Measurements from ENCODE around the gene CACNB4.

Gene CACNB4

GRCh38 chr2:152086231-152086630 is 12.6 kb downstream of the CACNB4 start:
- no peak for DNase-seq

- no peak for DNase-seq
Observed at GRCh38 chr2:152084076-152084475, 14.8 kb downstream of the CACNB4 start.

GRCh38 chr2:152083202-152083875 is 15.5 kb downstream of the CACNB4 start:
- no peak for DNase-seq

GRCh38 chr2:152078662-152079061 is 20.2 kb downstream of the CACNB4 start:
- DNase-seq: no peak

GRCh38 chr2:152078023-152078422 is 20.8 kb downstream of the CACNB4 start:
- no peak for DNase-seq

- no peak for DNase-seq
Observed at GRCh38 chr2:152075461-152076050, 23.3 kb downstream of the CACNB4 start.

DNA sequence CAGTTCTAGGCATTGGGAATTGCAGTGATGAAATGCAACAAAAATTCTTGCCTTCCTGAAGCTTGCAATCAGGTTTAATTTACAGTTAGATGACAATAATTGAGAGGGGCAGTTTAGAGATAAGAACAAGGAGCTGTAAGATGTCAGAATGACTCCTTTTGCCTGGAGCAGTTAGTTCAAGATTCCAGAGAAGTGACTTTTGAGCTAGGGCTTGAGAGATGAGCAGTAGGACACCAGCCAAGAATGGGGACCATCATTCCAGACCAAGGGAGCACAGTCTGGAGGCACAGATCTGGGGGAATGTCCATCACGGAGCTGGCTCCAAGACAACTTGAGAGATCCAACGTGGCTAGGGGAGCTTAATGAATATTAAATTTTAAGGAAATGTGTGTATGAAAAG is 26.8 kb downstream of the CACNB4 start:
- no peak for DNase-seq

DNA sequence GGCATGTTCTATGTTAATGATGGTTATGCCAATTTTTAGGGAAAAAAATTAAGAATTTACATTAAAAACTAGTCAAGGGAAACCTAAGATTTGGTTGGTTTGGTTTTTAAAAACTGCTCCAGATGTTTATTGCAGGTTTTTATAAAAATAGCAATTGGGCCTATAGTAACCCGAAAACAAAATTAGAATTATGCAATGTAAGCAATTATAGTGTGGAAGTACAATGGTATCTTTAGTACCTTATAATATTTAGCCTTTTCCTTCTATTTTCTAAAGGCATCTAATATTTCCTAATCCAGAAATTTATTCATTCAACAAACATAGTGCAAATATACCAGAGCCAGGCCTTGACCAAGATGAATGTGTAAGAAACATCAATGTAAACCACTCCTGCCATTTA is 27.3 kb downstream of the CACNB4 start:
- no peak for DNase-seq

GRCh38 chr2:152071092-152071491 is 27.8 kb downstream of the CACNB4 start:
- DNase-seq: no peak

DNA sequence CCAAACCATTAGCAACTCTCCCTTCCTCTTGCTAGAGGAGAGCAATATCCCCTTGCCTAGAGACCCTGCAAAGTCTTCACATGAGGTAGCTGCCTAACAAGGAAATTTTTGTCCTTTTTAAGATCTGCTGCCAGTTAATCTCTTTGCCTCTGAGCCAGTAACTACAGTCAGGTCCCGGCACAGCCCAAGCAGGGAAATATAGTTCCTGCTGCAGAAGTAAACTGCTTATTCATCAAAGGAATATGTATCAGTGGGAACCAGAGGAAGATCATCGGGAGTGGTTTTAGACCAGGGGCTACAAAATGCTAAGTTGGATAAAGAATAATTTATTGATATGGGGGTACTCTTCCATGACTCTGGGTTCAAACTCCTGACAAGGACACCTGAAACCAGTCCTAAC is 30.6 kb downstream of the CACNB4 start:
- no peak for DNase-seq

- DNase-seq: no peak
Observed at GRCh38 chr2:152067823-152068222, 31.0 kb downstream of the CACNB4 start.

- DNase-seq: no peak
Observed at GRCh38 chr2:152065945-152066344, 32.9 kb downstream of the CACNB4 start.

DNA sequence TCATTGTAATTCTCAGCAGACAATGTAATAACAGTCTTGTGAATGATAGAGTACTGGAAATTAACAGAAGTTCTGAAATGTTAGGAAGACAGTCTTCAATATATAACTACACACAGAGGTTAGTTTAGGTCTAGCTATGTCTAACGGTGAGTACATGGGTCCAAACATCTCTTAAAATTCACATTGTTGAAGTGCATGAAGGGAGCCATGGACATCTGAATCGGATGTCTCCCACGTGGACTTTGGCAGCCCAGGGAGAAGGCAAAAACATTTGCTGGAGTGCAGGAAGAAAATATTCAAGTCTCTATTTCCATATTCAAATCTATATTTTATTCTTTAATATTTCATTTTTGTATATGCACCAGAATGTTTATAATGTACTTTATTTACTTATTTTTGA is 34.8 kb downstream of the CACNB4 start:
- no peak for DNase-seq

DNA sequence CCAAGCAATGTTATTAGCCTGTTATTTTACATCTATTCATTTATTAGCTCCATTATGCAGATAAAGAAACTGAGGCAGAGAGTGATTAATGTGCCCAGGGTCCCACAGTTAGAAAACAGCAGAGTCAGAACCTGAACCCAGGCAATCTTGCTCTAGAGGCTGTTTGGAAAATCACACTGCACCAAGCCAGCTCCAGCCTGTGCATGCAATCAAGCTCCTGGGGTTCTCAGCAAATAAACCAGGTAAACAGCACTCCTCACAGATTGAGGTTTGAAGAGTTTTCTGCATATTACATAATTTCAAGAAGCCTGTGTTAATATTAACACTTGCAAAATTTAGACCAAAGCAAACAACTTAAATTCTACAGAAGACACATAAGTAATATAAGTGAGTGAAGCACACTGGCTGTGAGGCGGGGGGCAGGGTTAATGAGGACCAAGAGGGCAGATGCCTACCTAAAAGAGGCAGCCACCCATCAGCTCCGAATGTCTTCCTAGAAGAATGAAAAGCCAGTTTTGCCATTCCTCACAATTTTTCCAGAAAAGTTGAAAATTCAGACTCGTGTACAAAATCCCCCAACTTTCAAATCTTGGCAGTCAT is 35.4 kb downstream of the CACNB4 start:
- no peak for DNase-seq

GRCh38 chr2:152062125-152063091 is 36.4 kb downstream of the CACNB4 start:
- DNase-seq: no peak

- no peak for DNase-seq
Observed at GRCh38 chr2:152061383-152061782, 37.5 kb downstream of the CACNB4 start.

- no peak for DNase-seq
Observed at GRCh38 chr2:152058655-152059054, 40.2 kb downstream of the CACNB4 start.

DNA sequence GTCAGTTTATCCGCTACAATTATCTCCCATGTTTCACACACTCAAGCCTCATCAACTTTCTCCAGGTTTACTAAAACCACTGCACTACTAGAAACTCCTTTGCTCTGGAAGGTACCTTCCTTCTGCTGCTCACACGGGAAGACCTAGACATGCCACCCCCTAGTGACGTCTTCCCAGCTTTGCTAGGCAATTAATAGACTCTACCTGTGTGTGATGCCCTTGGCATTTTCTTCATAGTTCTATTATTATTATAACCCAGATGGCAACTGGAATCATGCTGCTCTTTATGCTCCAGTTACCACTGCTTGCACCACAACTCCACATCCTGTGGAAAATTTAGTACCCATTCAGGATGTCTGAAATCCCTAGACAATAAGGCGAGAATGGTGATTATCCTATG is 42.4 kb downstream of the CACNB4 start:
- no peak for DNase-seq

GRCh38 chr2:152055366-152056108 is 43.3 kb downstream of the CACNB4 start:
- no peak for DNase-seq

DNA sequence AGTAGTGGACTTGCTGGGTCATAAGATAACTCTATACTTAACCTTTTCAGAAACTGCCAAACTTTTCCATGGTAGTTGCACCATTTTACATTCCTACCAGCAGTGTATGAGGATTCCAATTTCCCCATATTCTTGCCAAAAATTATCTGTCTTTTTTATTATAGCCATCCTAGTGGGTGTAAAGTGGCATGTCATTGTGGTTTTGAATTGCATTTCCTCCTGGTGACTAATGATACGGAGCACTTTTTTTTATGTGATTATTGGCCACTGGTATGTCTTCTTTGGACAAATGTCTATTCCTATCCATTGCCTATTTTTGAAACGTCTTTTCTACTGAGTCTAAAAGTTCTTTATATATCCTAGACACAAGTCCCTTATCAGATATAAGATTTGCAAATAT is 44.3 kb downstream of the CACNB4 start:
- no peak for DNase-seq

GRCh38 chr2:152051436-152051835 is 47.4 kb downstream of the CACNB4 start:
- DNase-seq: no peak

DNA sequence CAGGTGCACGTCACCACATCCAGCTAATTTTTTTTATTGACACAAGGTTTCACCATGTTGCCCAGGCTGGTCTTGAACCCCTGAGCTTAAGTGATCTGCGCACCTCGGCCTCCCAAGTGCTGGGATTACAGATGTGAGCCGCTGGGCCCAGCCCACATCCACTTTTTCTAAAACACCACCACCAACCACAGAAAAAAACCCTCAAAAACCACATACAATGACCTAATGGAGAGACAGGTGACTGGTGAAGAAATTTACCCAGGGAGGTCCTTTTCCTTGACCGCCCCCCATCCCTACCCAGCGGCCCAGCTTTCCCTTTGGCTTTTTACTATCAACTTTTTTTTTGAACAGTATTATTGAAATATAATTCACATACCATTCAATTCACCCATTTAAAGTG is 47.9 kb downstream of the CACNB4 start:
- no peak for DNase-seq

DNA sequence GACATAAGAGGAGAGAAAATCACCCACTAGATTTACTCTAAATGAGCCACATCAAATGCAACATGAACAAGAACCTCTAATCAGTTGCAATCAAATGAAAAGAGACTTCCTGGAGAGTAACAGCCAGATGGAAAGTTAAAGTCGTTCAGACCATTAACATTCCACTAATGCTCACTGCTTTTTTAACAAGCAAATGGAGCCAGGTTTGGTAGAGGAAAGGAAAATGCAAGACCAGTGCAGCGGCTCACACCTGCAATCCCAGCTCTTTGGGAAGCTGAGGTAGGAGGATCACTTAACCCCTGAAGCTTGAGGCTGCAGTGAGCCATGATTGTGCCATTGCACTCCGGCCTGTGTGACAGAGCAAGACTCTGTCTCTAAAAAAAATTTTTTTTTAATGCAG is 48.5 kb downstream of the CACNB4 start:
- no peak for DNase-seq

All from CD4-positive, alpha-beta T cell treated with Interferon alpha-2 for 1 hour (primary cell).